ENCODE results near the gene DZIP3. TPM values are rescaled to one million over a fixed set of nuclear protein-coding genes. Genes with fewer than 3 reads are reported as not detected.
"Not testable (repeated sequence)": the region's sequence is repeated elsewhere in the genome, so short reads cannot be mapped to it uniquely, and the experiment has no call there.

Gene DZIP3
- total and polyA plus RNA-seq, 2 of the 13 experiments (the other 11 are each of a cell fraction or from before 2014, with no cell fraction given): 11.3 to 17.3 TPM

DNA sequence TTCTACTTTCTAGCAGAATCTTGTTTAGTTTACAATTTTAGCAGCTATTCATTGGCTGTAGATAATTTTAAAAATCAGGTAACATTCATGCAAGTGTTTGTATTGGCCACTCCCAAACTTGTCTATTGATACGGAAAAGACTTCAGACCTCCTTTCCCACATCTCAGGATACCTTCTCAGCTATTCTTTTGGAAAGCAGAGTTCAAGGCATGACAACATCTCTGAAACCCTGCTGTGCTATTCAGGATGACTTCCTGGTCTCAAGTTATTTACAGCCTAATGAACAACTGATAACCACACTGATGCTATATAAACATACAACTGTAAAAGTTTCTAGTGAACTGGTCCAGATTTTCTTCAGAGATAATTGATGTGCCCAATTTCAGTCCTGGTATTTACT is 55.8 kb downstream of the DZIP3 start (continued):
- TF ChIP-seq, protein P1, sequence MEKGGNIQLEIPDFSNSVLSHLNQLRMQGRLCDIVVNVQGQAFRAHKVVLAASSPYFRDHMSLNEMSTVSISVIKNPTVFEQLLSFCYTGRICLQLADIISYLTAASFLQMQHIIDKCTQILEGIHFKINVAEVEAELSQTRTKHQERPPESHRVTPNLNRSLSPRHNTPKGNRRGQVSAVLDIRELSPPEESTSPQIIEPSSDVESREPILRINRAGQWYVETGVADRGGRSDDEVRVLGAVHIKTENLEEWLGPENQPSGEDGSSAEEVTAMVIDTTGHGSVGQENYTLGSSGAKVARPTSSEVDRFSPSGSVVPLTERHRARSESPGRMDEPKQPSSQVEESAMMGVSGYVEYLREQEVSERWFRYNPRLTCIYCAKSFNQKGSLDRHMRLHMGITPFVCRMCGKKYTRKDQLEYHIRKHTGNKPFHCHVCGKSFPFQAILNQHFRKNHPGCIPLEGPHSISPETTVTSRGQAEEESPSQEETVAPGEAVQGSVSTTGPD (CRISPR knock-in tag; IDR thresholded peaks at IDR 0.05): no peak
- TF ChIP-seq GATA4 (IDR thresholded peaks at IDR 0.05; ENCODE audit: borderline replicate concordance, low read depth) (no peak), JUNB (CRISPR knock-in tag; IDR thresholded peaks at IDR 0.05; ENCODE audit: borderline replicate concordance) (no peak), IKZF4 (CRISPR knock-in tag; IDR thresholded peaks at IDR 0.05; ENCODE audit: borderline replicate concordance, low read depth, not compliant biosample characterization) (no peak), ZNF335 (CRISPR knock-in tag; IDR thresholded peaks at IDR 0.05) (no peak)

DNA sequence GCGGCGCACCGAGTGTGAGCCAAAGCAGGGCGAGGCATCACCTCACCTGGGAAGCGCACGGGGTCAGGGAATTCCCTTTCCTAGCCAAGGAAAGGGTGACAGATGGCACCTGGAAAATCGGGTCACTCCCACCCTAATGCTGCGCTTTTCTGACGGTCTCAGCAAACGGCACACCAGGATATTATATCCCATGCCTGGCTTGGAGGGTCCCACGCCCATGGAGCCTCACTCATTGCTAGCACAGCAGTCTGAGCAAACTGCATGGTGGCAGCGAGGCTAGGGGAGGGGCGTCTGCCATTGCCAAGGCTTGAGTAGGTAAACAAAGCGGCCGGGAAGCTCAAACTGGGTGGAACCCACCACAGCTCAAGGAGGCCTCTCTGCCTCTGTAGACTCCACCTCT is 66.1 kb downstream of the DZIP3 start:
- H3K4me3 ChIP-seq (replicated peaks in 1 of 3; ENCODE audit: insufficient read depth in 1 of 3, low read depth in 2 of 3, low read length in 3 of 3); CTCF ChIA-PET (ENCODE audit: low intra/inter-chr PET ratio, low total read pairs); H3K9me3 ChIP-seq (ENCODE audit: low read length); H3K9ac ChIP-seq (ENCODE audit: insufficient read depth, low read depth, low read length); intact Hi-C loops (cut with micrococcal nuclease; ENCODE audit: unreplicated experiment); ATAC-seq; H3K27ac ChIP-seq (ENCODE audit: extremely low read length, insufficient read depth, low read length); H3K36me3 ChIP-seq (replicated peaks in 1 of 2; ENCODE audit: control insufficient read depth in 1 of 2, insufficient read depth in 2 of 2, low read length in 2 of 2); POLR2A ChIA-PET; DNase-seq (ENCODE audit: low spot score); in situ Hi-C loops (cut with HindIII; ENCODE audit: extremely low pct_ligation_motif_present, low pct_unique_long_range_greater_than_20kb); BruUV-seq (replicated peaks); H3K4me1 ChIP-seq (ENCODE audit: insufficient read depth, low read length); H2AFZ ChIP-seq (ENCODE audit: low read length); FAIRE-seq; H3K27me3 ChIP-seq (ENCODE audit: control insufficient read depth in 1 of 2, insufficient read depth in 2 of 2, low read length in 2 of 2); H4K20me1 ChIP-seq (ENCODE audit: insufficient read depth, low read length); H3K79me2 ChIP-seq (ENCODE audit: insufficient read depth, low read length); H3K4me2 ChIP-seq (ENCODE audit: low read depth, low read length): not testable (repeated sequence)
- WGBS (ENCODE audit: low lambda C conversion rate): 100% methylated on average over 2 of the region's 15 CpGs

DNA sequence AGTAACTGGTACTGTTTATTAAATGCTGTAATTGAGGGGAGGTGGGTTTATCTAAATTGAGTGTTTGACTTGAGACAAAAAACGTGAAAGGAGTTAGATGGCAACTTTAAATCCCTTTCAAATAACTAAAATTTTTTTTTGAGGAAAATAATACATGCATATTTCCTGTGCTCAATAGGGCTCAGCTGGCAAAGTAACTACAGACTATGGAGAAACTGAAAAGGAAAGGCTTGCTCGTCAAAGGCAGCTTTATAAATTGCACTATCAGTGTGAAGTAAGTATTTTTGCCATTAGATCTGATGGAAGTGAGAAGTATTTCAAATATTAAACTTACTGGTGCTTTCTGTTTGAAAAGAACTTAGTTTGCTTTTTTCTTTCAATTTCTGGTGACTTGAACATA is 72.2 kb downstream of the DZIP3 start:
- H3K4me3 ChIP-seq (replicated peaks in 1 of 3; ENCODE audit: insufficient read depth in 1 of 3, low read depth in 2 of 3, low read length in 3 of 3): no peak overlapping the region
- DNase-seq (ENCODE audit: low spot score): no peak
- no peak overlapping the region for H3K4me2 ChIP-seq (ENCODE audit: low read depth, low read length)
- in situ Hi-C loops (cut with HindIII; ENCODE audit: extremely low pct_ligation_motif_present, low pct_unique_long_range_greater_than_20kb): loop anchor here (10.0 kb wide), 1 partner anchor 223 kb away; no protein-coding TSS in a partner anchor
- no peaks in the 10 kb centered on the region for H3K4me1 ChIP-seq (ENCODE audit: insufficient read depth, low read length)
- no peak overlapping the region for H3K9ac ChIP-seq (ENCODE audit: insufficient read depth, low read depth, low read length)
- H4K20me1 ChIP-seq (ENCODE audit: insufficient read depth, low read length): no peaks in the 10 kb centered on the region
- H3K9me3 ChIP-seq (ENCODE audit: low read length): no peaks in the 10 kb centered on the region
- no peak for FAIRE-seq
- ChIA-PET CTCF (ENCODE audit: low intra/inter-chr PET ratio, low total read pairs) (interaction anchor here (0.9 to 1.7 kb wide), 4 partner anchors 172 to 357 kb away, joined by 3 to 25 read pairs (median 4); no protein-coding TSS in a partner anchor), POLR2A (no interaction called here)
- intact Hi-C loops (cut with micrococcal nuclease; ENCODE audit: unreplicated experiment): loop anchor here (1.0 to 5.0 kb wide), 6 partner anchors 156 to 421 kb away; no protein-coding TSS in a partner anchor
- H3K36me3 ChIP-seq (replicated peaks in 1 of 2; ENCODE audit: control insufficient read depth in 1 of 2, insufficient read depth in 2 of 2, low read length in 2 of 2): no peaks in the 10 kb centered on the region
- no peaks in the 10 kb centered on the region for H3K27me3 ChIP-seq (ENCODE audit: control insufficient read depth in 1 of 2, insufficient read depth in 2 of 2, low read length in 2 of 2)
- 94% methylated on average over 2 of the region's 2 CpGs for WGBS (ENCODE audit: low lambda C conversion rate)
- H3K27ac ChIP-seq (ENCODE audit: extremely low read length, insufficient read depth, low read length): no peak overlapping the region
- ATAC-seq: no peak
- H3K79me2 ChIP-seq (ENCODE audit: insufficient read depth, low read length): no peaks in the 10 kb centered on the region
- no peak overlapping the region for H2AFZ ChIP-seq (ENCODE audit: low read length)
- no TSS peak for BruUV-seq (replicated peaks)
- TF ChIP-seq ZFP36 (IDR thresholded peaks at IDR 0.05; ENCODE audit: borderline replicate concordance, low read depth, low read length, partially characterized antibody) (no peak), FOXO1 (CRISPR knock-in tag; IDR thresholded peaks at IDR 0.05) (no peak), ZNF589 (CRISPR knock-in tag; conservative IDR thresholded peaks at IDR 0.05) (no peak), SATB2 (CRISPR knock-in tag; IDR thresholded peaks at IDR 0.05) (no peak), ZSCAN12 (CRISPR knock-in tag; IDR thresholded peaks at IDR 0.05) (no peak), STAG1 (CRISPR knock-in tag; IDR thresholded peaks at IDR 0.05) (no peak)
- TF ChIP-seq, protein P2, sequence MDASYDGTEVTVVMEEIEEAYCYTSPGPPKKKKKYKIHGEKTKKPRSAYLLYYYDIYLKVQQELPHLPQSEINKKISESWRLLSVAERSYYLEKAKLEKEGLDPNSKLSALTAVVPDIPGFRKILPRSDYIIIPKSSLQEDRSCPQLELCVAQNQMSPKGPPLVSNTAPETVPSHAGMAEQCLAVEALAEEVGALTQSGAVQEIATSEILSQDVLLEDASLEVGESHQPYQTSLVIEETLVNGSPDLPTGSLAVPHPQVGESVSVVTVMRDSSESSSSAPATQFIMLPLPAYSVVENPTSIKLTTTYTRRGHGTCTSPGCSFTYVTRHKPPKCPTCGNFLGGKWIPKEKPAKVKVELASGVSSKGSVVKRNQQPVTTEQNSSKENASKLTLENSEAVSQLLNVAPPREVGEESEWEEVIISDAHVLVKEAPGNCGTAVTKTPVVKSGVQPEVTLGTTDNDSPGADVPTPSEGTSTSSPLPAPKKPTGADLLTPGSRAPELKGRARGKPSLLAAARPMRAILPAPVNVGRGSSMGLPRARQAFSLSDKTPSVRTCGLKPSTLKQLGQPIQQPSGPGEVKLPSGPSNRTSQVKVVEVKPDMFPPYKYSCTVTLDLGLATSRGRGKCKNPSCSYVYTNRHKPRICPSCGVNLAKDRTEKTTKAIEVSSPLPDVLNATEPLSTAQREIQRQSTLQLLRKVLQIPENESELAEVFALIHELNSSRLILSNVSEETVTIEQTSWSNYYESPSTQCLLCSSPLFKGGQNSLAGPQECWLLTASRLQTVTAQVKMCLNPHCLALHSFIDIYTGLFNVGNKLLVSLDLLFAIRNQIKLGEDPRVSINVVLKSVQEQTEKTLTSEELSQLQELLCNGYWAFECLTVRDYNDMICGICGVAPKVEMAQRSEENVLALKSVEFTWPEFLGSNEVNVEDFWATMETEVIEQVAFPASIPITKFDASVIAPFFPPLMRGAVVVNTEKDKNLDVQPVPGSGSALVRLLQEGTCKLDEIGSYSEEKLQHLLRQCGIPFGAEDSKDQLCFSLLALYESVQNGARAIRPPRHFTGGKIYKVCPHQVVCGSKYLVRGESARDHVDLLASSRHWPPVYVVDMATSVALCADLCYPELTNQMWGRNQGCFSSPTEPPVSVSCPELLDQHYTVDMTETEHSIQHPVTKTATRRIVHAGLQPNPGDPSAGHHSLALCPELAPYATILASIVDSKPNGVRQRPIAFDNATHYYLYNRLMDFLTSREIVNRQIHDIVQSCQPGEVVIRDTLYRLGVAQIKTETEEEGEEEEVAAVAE (CRISPR knock-in tag; IDR thresholded peaks at IDR 0.05; ENCODE audit: borderline replicate concordance): no peak
